HEK293T (cell line): ENCODE measurements around the gene TTC38.

Source experiments
- ARNT ChIP-seq: fragments of 450-650 bp; IDR thresholded peaks from 2 replicates; pipeline ENCODE4 v1.6.1; 2017; ENCODE audit warnings: mild to moderate bottlenecking
- BHLHE40 ChIP-seq: fragments of 450-650 bp; IDR thresholded peaks from 2 replicates; pipeline ENCODE4 v1.6.1; 2016; ENCODE audit warnings: mild to moderate bottlenecking, moderate library complexity, borderline replicate concordance
- FOXK2 ChIP-seq: fragments of 450-650 bp; IDR thresholded peaks from 2 replicates; pipeline ENCODE4 v1.6.1; 2016; ENCODE audit warnings: mild to moderate bottlenecking
- FOXM1 ChIP-seq: fragments of 450-650 bp; IDR thresholded peaks from 2 replicates; pipeline ENCODE4 v1.6.1; 2017; ENCODE audit warnings: mild to moderate bottlenecking, borderline replicate concordance
- LEF1 ChIP-seq: fragments of 450-650 bp; IDR thresholded peaks from 2 replicates; pipeline ENCODE4 v1.6.1; 2017; ENCODE audit warnings: mild to moderate bottlenecking, borderline replicate concordance
- SP1 ChIP-seq: fragments of 450-650 bp; IDR thresholded peaks from 2 replicates; pipeline ENCODE4 v1.6.1; 2017
- SUZ12 ChIP-seq: fragments of 450-650 bp; IDR thresholded peaks from 2 replicates; pipeline ENCODE4 v1.6.1; 2016; ENCODE audit warnings: mild to moderate bottlenecking
- TARDBP ChIP-seq: fragments of 450-650 bp; IDR thresholded peaks from 2 replicates; pipeline ENCODE4 v1.6.1; 2016

DNA sequence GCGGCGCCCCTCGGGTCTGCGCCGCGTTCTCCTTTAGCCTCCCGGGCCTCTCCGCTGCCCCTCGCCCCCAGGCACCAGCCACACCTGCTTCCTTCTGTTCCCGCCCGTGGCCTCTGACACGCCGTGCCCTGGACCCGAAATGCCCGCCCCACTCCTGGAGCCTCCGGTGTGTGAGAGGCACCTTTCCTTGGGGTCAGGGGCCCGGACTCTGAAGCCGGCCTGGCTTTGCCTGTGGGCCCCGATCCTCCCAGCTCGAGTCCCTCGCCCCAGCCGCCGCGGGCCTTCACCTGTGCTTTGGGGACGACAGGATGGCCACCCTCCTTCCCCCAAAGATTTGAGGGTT, 17.1 kb upstream of the TTC38 start:
- no peak for TF ChIP-seq ARNT
- TF ChIP-seq TARDBP = no peak
- TF ChIP-seq BHLHE40 = no peak
- TF ChIP-seq LEF1 = no peak
- TF ChIP-seq FOXM1 = no peak
- TF ChIP-seq SP1 = no peak
- no peak for TF ChIP-seq FOXK2
- no peak for TF ChIP-seq SUZ12
